HUES48 (cell line): ENCODE measurements around the gene TIGD3.

Experiments used
- H3K27ac ChIP-seq: one replicate; pipeline ENCODE4 v1.7.0; 2013; ENCODE audit warnings: low read depth, low read length, inconsistent platforms
- H3K27me3 ChIP-seq: 2 replicates; pipeline ENCODE4 v1.6.1; 2013; ENCODE audit warnings: mild to moderate bottlenecking, low read length; ENCODE audit not compliant: control insufficient read depth, insufficient read depth
- H3K36me3 ChIP-seq: 2 replicates; pipeline ENCODE4 v1.6.1; 2013; ENCODE audit warnings: low read length; ENCODE audit not compliant: control insufficient read depth, insufficient read depth
- H3K4me1 ChIP-seq: 2 replicates; pipeline ENCODE4 v1.6.1; 2013; ENCODE audit warnings: mild to moderate bottlenecking, low read length; ENCODE audit not compliant: control insufficient read depth, insufficient read depth
- H3K4me3 ChIP-seq: 2 replicates; pipeline ENCODE4 v1.5.1; 2013; ENCODE audit warnings: mild to moderate bottlenecking, low read depth, low read length
- H3K9ac ChIP-seq: 2 replicates; pipeline ENCODE4 v1.6.1; 2013; ENCODE audit warnings: mild to moderate bottlenecking, low read depth, low read length, moderate library complexity
- H3K9me3 ChIP-seq: 2 replicates; pipeline ENCODE4 v1.6.1; 2013; ENCODE audit warnings: low read length; ENCODE audit not compliant: control insufficient read depth, insufficient read depth

Gene TIGD3

GRCh38 chr11:65392186-65392829 lies 37.8 kb downstream of the TIGD3 start:
- Histone ChIP-seq H3K9ac (no peak overlapping the region), H3K4me1 (0 out of 2 replicates have a peak, but pooled peaks cover 4% of the 10 kb centered on the region)

GRCh38 chr11:65392899-65393298 lies 38.3 kb downstream of the TIGD3 start:
- Histone ChIP-seq H3K4me3 (no peak overlapping the region), H3K27ac (no peak overlapping the region), H3K27me3 (no peaks in the 10 kb centered on the region), H3K9me3 (no peaks in the 10 kb centered on the region), H3K9ac (no peak overlapping the region), H3K36me3 (peaks cover 16% of the 10 kb centered on the region), H3K4me1 (0 out of 2 replicates have a peak, but pooled peaks cover 4% of the 10 kb centered on the region)

More at GRCh38 chr11:65392186-65392829, 37.8 kb downstream of the TIGD3 start:
- Histone ChIP-seq H3K27me3 (no peaks in the 10 kb centered on the region), H3K4me3 (no peak overlapping the region), H3K27ac (no peak overlapping the region), H3K9me3 (no peaks in the 10 kb centered on the region), H3K36me3 (peaks cover 13% of the 10 kb centered on the region)

GRCh38 chr11:65393513-65394079 lies 39.0 kb downstream of the TIGD3 start:
- 0 out of 2 replicates have a peak, but pooled peaks cover 4% of the 10 kb centered on the region for H3K4me1 ChIP-seq
- no peak overlapping the region for H3K4me3 ChIP-seq
- no peaks in the 10 kb centered on the region for H3K27me3 ChIP-seq
- no peak overlapping the region for H3K27ac ChIP-seq
- H3K36me3 ChIP-seq: peaks cover 16% of the 10 kb centered on the region
- H3K9ac ChIP-seq: no peak overlapping the region
- H3K9me3 ChIP-seq: no peaks in the 10 kb centered on the region

- peaks cover 14% of the 10 kb centered on the region for H3K36me3 ChIP-seq
- no peaks in the 10 kb centered on the region for H3K27me3 ChIP-seq
- H3K27ac ChIP-seq: no peak overlapping the region
- H3K4me3 ChIP-seq: no peak overlapping the region
- H3K9me3 ChIP-seq: no peaks in the 10 kb centered on the region
- H3K9ac ChIP-seq: no peak overlapping the region
- 0 out of 2 replicates have a peak, but pooled peaks cover 4% of the 10 kb centered on the region for H3K4me1 ChIP-seq
Observed at GRCh38 chr11:65394125-65394536, 39.6 kb downstream of the TIGD3 start.

GRCh38 chr11:65395961-65396530 lies 41.5 kb downstream of the TIGD3 start:
- H3K4me3 ChIP-seq: no peak overlapping the region
- H3K27me3 ChIP-seq: no peaks in the 10 kb centered on the region
- H3K36me3 ChIP-seq: peaks cover 21% of the 10 kb centered on the region
- H3K9me3 ChIP-seq: no peaks in the 10 kb centered on the region
- no peaks in the 10 kb centered on the region for H3K4me1 ChIP-seq
- no peak overlapping the region for H3K27ac ChIP-seq
- no peak overlapping the region for H3K9ac ChIP-seq

GRCh38 chr11:65396769-65397745 lies 42.5 kb downstream of the TIGD3 start:
- H3K27me3 ChIP-seq: no peaks in the 10 kb centered on the region
- H3K36me3 ChIP-seq: peaks cover 21% of the 10 kb centered on the region
- H3K27ac ChIP-seq: no peak overlapping the region
- H3K9me3 ChIP-seq: no peaks in the 10 kb centered on the region
- H3K9ac ChIP-seq: no peak overlapping the region
- no peak overlapping the region for H3K4me3 ChIP-seq
- no peaks in the 10 kb centered on the region for H3K4me1 ChIP-seq

GRCh38 chr11:65398362-65398910 lies 43.9 kb downstream of the TIGD3 start:
- H3K4me3 ChIP-seq: no peak overlapping the region
- H3K27ac ChIP-seq: no peak overlapping the region
- no peak overlapping the region for H3K9ac ChIP-seq
- H3K36me3 ChIP-seq: peaks cover 21% of the 10 kb centered on the region
- H3K4me1 ChIP-seq: no peaks in the 10 kb centered on the region
- H3K9me3 ChIP-seq: no peaks in the 10 kb centered on the region
- no peaks in the 10 kb centered on the region for H3K27me3 ChIP-seq

- Histone ChIP-seq H3K4me3 (no peak overlapping the region), H3K36me3 (peaks cover 21% of the 10 kb centered on the region), H3K9ac (no peak overlapping the region), H3K9me3 (no peaks in the 10 kb centered on the region), H3K27ac (no peak overlapping the region), H3K27me3 (no peaks in the 10 kb centered on the region), H3K4me1 (no peaks in the 10 kb centered on the region)
Observed at GRCh38 chr11:65399249-65399648, 44.7 kb downstream of the TIGD3 start.

GRCh38 chr11:65399845-65400244 lies 45.3 kb downstream of the TIGD3 start:
- Histone ChIP-seq H3K9me3 (no peaks in the 10 kb centered on the region), H3K4me1 (no peaks in the 10 kb centered on the region), H3K4me3 (no peak overlapping the region), H3K36me3 (peaks cover 23% of the 10 kb centered on the region), H3K27ac (no peak overlapping the region), H3K9ac (no peak overlapping the region), H3K27me3 (no peaks in the 10 kb centered on the region)

GRCh38 chr11:65400307-65401072 lies 45.9 kb downstream of the TIGD3 start:
- Histone ChIP-seq H3K4me1 (no peaks in the 10 kb centered on the region), H3K4me3 (no peak overlapping the region), H3K36me3 (peaks cover 27% of the 10 kb centered on the region), H3K27me3 (no peaks in the 10 kb centered on the region), H3K9me3 (no peaks in the 10 kb centered on the region), H3K9ac (no peak overlapping the region), H3K27ac (no peak overlapping the region)
